ENCODE data around the gene MAD1L1. TPM values are rescaled to one million over a fixed set of nuclear protein-coding genes. Genes with fewer than 3 reads are reported as not detected.

The MAD1L1 gene
- total and polyA plus RNA-seq, 2 donors (not counting 3 experiments of a cell fraction or from before 2014, with no cell fraction given), result 34.1 to 42.3 TPM

DNA sequence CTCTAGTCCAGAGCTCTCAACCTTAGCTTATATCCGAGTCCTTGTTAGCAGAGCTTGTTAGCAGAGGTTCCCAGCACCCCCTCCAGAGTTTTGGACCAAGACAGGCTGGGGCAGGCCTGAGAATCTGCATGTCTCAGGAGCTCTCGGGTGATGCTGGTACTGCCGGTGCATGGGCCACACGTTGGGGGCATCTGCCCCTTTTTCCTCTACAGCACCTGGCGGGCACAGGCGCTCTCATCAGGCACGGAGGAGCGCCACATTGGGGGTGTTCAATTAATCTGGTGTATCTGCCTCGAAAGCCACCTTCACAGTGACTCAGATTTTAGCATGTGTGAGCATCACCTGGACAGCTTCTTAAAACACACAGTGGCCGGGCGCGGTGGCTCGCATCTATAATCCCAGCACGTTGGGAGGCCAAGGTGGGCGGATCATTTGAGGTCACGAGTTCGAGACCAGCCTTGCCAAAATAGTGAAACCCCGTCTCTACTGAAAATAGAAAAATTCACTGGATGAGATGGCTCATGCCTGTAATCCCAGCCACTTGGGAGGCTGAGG, 445.0 kb downstream of the MAD1L1 start:
- Histone ChIP-seq H3K36me3 (ENCODE audit: control insufficient read depth in 2 of 2, extremely low read depth in 1 of 2, insufficient read depth in 2 of 2, low read length in 2 of 2) (no peaks in the 10 kb centered on the region), H3K79me2 (ENCODE audit: control insufficient read depth, insufficient read depth, low read length) (no peaks in the 10 kb centered on the region), H3K4me3 (replicated peaks in 1 of 3; ENCODE audit: insufficient read depth in 1 of 3, low read depth in 1 of 3, low read length in 3 of 3) (no peak overlapping the region), H3K27ac (ENCODE audit: insufficient read depth, low read depth, low read length) (no peak overlapping the region), H2AFZ (ENCODE audit: low read depth, low read length) (no peak overlapping the region), H3K9me1 (replicated peaks; ENCODE audit: control insufficient read depth, extremely low read depth, insufficient read depth, low read length) (no peaks in the 10 kb centered on the region), H3K9me3 (replicated peaks; ENCODE audit: control insufficient read depth, insufficient read depth, low read length) (no peaks in the 10 kb centered on the region), H3K27me3 (ENCODE audit: control insufficient read depth in 2 of 2, insufficient read depth in 2 of 2, low read length in 2 of 2) (no peaks in the 10 kb centered on the region), H3K9ac (replicated peaks; ENCODE audit: extremely low read depth, insufficient read depth, low read length) (no peak overlapping the region), H4K20me1 (replicated peaks; ENCODE audit: control insufficient read depth, extremely low read depth, insufficient read depth, low read length) (no peaks in the 10 kb centered on the region), H3K4me1 (ENCODE audit: control insufficient read depth, extremely low read depth, insufficient read depth, low read length) (no peaks in the 10 kb centered on the region), H3K4me2 (ENCODE audit: insufficient read depth, low read length) (no peak overlapping the region)
- intact Hi-C loops (cut with micrococcal nuclease) (no loop called here), dilution Hi-C loops (cut with MboI; ENCODE audit: extremely low pct_ligation_motif_present, low sequenced_read_pairs) (no loop called here)
- TF ChIP-seq JUN (IDR thresholded peaks at IDR 0.05; ENCODE audit: borderline replicate concordance, insufficient read depth, insufficient read length, low read depth) (no peak), POLR2AphosphoS5 (IDR thresholded peaks at IDR 0.05; ENCODE audit: insufficient read depth, low read depth, low read length) (no peak), EZH2 (IDR thresholded peaks at IDR 0.05; ENCODE audit: borderline replicate concordance, low read depth, low read length, severe bottlenecking) (no peak), FOS (IDR thresholded peaks at IDR 0.05; ENCODE audit: borderline replicate concordance, insufficient read depth, low read length) (no peak), GATA2 (IDR thresholded peaks at IDR 0.05; ENCODE audit: insufficient read depth, insufficient read length, low read depth, low read length) (no peak), CTCF (IDR thresholded peaks at IDR 0.05; ENCODE audit: extremely low read depth in 1 of 2, insufficient read depth in 1 of 2, low read depth in 1 of 2, low read length in 2 of 2) (no peak), MYC (IDR thresholded peaks at IDR 0.05; ENCODE audit: low read depth, low read length) (no peak), POLR2A (IDR thresholded peaks at IDR 0.05; ENCODE audit: low read depth, low read length) (no peak)
- TF ChIP-seq, protein P1, sequence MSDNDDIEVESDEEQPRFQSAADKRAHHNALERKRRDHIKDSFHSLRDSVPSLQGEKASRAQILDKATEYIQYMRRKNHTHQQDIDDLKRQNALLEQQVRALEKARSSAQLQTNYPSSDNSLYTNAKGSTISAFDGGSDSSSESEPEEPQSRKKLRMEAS (IDR thresholded peaks at IDR 0.05; ENCODE audit: insufficient read depth, insufficient read length), result no peak
- POLR2A ChIA-PET, result no interaction called here
- CTCF ChIA-PET, result no interaction called here
- DNase-seq (ENCODE audit: low read depth, low spot score) (no peak), FAIRE-seq (no peak)
- BruUV-seq (replicated peaks), result no TSS peak
